Measurements from ENCODE around the gene NCOA7. TPM values are rescaled to one million over a fixed set of nuclear protein-coding genes. Genes with fewer than 3 reads are reported as not detected.

The NCOA7 gene
- total and polyA plus RNA-seq, 9 of the 15 experiments (the other 6 are each of a cell fraction or from before 2014, with no cell fraction given) = 5.8 to 14.6 (median 9.3) TPM

DNA sequence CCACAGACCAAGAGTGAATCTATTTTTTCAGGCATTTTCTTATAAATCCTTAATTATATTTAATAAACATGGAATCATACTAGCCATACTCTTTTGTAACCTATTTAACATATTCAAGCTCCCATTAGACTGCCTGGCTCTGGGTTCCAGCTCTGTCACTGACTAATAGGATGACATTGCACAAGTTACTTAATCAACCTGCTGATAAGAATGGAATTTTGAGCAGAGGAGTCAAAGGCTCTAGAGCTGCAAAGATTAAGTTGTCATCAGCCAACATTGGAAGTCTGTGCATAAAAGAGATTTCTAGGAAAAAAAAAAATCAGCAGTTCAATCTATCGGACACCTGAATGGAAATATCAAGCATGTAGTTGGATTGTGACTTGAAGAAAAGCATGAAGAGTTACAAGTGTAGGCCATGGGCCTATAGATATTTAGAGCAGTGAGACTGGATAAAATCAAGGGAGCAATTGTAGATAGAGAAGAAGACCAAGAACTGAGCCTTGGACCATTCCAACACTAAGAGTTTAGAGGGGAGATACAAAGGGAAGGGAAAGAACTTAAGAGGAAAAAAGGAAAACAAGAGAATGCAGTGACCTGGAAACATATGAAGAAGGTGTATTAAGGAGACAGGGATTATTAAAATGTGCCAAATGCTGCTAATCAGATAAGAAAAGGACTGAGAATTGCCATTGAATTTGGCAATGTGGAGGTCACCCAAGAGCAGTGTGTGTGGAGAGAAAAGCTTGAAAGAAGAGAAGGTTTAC lies 154.8 kb downstream of the NCOA7 start (continued):
- TF ChIP-seq, protein P1, sequence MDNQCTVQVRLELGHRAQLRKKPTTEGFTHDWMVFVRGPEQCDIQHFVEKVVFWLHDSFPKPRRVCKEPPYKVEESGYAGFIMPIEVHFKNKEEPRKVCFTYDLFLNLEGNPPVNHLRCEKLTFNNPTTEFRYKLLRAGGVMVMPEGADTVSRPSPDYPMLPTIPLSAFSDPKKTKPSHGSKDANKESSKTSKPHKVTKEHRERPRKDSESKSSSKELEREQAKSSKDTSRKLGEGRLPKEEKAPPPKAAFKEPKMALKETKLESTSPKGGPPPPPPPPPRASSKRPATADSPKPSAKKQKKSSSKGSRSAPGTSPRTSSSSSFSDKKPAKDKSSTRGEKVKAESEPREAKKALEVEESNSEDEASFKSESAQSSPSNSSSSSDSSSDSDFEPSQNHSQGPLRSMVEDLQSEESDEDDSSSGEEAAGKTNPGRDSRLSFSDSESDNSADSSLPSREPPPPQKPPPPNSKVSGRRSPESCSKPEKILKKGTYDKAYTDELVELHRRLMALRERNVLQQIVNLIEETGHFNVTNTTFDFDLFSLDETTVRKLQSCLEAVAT (IDR thresholded peaks at IDR 0.05) = peak in 1 of 2 experiments; percentile 28; a peak in 1 of 4 replicates
- 0 out of 2 replicates have a peak, but pooled peaks have one; percentile 15 for TF ChIP-seq JUN (IDR thresholded peaks at IDR 0.05; ENCODE audit: borderline replicate concordance, low read depth, low read length)
- no peak for TF ChIP-seq JUN (CRISPR knock-in tag; IDR thresholded peaks at IDR 0.05; ENCODE audit: borderline replicate concordance)
- peak; percentile 62; the same call in 1 of the 2 replicates for TF ChIP-seq SMARCC2 (IDR thresholded peaks at IDR 0.05; ENCODE audit: low read depth)
- TF ChIP-seq MXD1 (CRISPR knock-in tag; IDR thresholded peaks at IDR 0.05; ENCODE audit: borderline replicate concordance, poor library complexity, severe bottlenecking) = no peak
- TF ChIP-seq, protein P2, sequence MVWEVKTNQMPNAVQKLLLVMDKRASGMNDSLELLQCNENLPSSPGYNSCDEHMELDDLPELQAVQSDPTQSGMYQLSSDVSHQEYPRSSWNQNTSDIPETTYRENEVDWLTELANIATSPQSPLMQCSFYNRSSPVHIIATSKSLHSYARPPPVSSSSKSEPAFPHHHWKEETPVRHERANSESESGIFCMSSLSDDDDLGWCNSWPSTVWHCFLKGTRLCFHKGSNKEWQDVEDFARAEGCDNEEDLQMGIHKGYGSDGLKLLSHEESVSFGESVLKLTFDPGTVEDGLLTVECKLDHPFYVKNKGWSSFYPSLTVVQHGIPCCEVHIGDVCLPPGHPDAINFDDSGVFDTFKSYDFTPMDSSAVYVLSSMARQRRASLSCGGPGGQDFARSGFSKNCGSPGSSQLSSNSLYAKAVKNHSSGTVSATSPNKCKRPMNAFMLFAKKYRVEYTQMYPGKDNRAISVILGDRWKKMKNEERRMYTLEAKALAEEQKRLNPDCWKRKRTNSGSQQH (CRISPR knock-in tag; IDR thresholded peaks at IDR 0.05) = no peak
- TF ChIP-seq, protein P3, sequence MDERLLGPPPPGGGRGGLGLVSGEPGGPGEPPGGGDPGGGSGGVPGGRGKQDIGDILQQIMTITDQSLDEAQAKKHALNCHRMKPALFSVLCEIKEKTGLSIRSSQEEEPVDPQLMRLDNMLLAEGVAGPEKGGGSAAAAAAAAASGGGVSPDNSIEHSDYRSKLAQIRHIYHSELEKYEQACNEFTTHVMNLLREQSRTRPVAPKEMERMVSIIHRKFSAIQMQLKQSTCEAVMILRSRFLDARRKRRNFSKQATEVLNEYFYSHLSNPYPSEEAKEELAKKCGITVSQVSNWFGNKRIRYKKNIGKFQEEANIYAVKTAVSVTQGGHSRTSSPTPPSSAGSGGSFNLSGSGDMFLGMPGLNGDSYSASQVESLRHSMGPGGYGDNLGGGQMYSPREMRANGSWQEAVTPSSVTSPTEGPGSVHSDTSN (CRISPR knock-in tag; IDR thresholded peaks at IDR 0.05; ENCODE audit: low read depth) = no peak
- TF ChIP-seq, protein P3 (tag; conservative IDR thresholded peaks at IDR 0.05; ENCODE audit: low read depth) = peak; percentile 85
- 0 out of 2 replicates have a peak, but pooled peaks have one; percentile 26 for TF ChIP-seq MYC (IDR thresholded peaks at IDR 0.05; ENCODE audit: low read depth, low read length)
- TF ChIP-seq MYC (CRISPR knock-in tag; IDR thresholded peaks at IDR 0.05; ENCODE audit: borderline replicate concordance, low read depth) = no peak
- TF ChIP-seq SNIP1 (IDR thresholded peaks at IDR 0.05; ENCODE audit: low read depth) = 0 out of 2 replicates have a peak, but pooled peaks have one; percentile 28
- peak; percentile 49; the same call in 1 of the 2 replicates for TF ChIP-seq SOX6 (IDR thresholded peaks at IDR 0.05)
- peak in 1 of 2 experiments; percentile 41; a peak in 1 of 4 replicates for TF ChIP-seq HDAC1 (IDR thresholded peaks at IDR 0.05)
- TF ChIP-seq OTX1 (CRISPR knock-in tag; IDR thresholded peaks at IDR 0.05) = 0 out of 2 replicates have a peak, but pooled peaks have one; percentile 55
- TF ChIP-seq, protein P4, sequence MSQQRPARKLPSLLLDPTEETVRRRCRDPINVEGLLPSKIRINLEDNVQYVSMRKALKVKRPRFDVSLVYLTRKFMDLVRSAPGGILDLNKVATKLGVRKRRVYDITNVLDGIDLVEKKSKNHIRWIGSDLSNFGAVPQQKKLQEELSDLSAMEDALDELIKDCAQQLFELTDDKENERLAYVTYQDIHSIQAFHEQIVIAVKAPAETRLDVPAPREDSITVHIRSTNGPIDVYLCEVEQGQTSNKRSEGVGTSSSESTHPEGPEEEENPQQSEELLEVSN (IDR thresholded peaks at IDR 0.05; ENCODE audit: borderline replicate concordance in 1 of 2, extremely low read depth in 1 of 2, insufficient read depth in 1 of 2, insufficient read length in 1 of 2, low read depth in 1 of 2, low read length in 1 of 2, poor library complexity in 1 of 2, severe bottlenecking in 1 of 2) = no peak
